NT2/D1 (cell line): Measurements from ENCODE around the gene INSM2.

Experiments
- SUZ12 ChIP-seq: IDR thresholded peaks from 2 replicates; pipeline ENCODE4 v1.6.1; 2011; ENCODE audit not compliant: insufficient read length, insufficient read depth; ENCODE audit errors: extremely low read depth
- YY1 ChIP-seq: IDR thresholded peaks from 2 replicates; pipeline ENCODE4 v1.6.1; 2011; ENCODE audit not compliant: insufficient read length, insufficient read depth
- ZNF274 ChIP-seq: IDR thresholded peaks from 2 replicates; pipeline ENCODE4 v1.6.1; 2011; ENCODE audit warnings: mild to moderate bottlenecking, low read depth, low read length

DNA sequence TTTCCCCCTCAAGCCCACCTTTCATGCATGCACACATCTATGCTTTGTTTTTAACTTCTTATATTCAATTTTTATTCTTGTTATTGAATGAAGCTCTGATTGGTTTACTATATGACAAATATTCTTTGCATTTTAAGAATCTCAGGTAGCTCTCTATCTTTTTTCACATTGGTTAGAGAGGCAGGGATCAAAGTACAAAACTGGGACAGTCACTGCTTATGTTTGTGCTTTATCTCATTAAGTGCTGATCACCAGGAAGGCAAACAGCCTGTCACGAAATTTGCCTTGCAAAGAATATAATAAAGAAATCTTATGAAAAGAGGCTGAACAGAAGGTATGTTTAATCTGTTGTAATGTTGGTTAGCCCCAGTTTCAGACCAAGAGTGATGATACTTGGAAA lies 29.7 kb upstream of the INSM2 start:
- TF ChIP-seq SUZ12 (no peak), ZNF274 (no peak), YY1 (no peak)
